GM23248 (cell line): ENCODE results near the gene MYO7B. TPM values are rescaled to one million over a fixed set of nuclear protein-coding genes. Genes with fewer than 3 reads are reported as not detected.
A peak's percentile ranks its signal among the peaks of the same experiment; 100 is the strongest.

Experiments used
- DNase-seq: peaks from one replicate; pipeline ENCODE4 v3.0.0-alpha.2; 2015
- H2AFZ ChIP-seq: fragments of 200-600 bp; sonication (generic); 2 replicates; pipeline ENCODE4 v1.6.1; 2016; ENCODE audit warnings: antibody characterized with exemption
- H3F3A ChIP-seq: fragments of 200-600 bp; sonication (generic); 2 replicates; pipeline ENCODE4 v1.6.1; 2016; ENCODE audit warnings: mild to moderate bottlenecking, antibody characterized with exemption, mixed run types; ENCODE audit not compliant: insufficient read depth
- H3K27ac ChIP-seq: fragments of 200-600 bp; sonication (generic); 2 replicates; pipeline ENCODE4 v1.5.1; 2016; ENCODE audit warnings: mild to moderate bottlenecking
- H3K27me3 ChIP-seq: fragments of 200-600 bp; sonication (generic); replicated peaks from 2 replicates; pipeline ENCODE4 v1.6.1; 2016; ENCODE audit warnings: mild to moderate bottlenecking; ENCODE audit not compliant: insufficient read depth
- H3K36me3 ChIP-seq: fragments of 200-600 bp; sonication (generic); 2 replicates; pipeline ENCODE4 v1.6.1; 2016; ENCODE audit warnings: low read depth, mild to moderate bottlenecking
- H3K4me1 ChIP-seq: fragments of 200-600 bp; sonication (generic); 2 replicates; pipeline ENCODE4 v1.6.1; 2016; ENCODE audit warnings: mild to moderate bottlenecking; ENCODE audit not compliant: insufficient read depth
- H3K4me2 ChIP-seq: fragments of 200-600 bp; sonication (generic); one replicate; pipeline ENCODE4 v1.6.1; 2016; ENCODE audit warnings: mild to moderate bottlenecking; ENCODE audit not compliant: unreplicated experiment
- H3K4me3 ChIP-seq: fragments of 200-600 bp; sonication (generic); 2 replicates; pipeline ENCODE4 v1.5.1; 2016; ENCODE audit warnings: mild to moderate bottlenecking
- H3K79me2 ChIP-seq: fragments of 200-600 bp; sonication (generic); 2 replicates; pipeline ENCODE4 v1.6.1; 2016; ENCODE audit warnings: mild to moderate bottlenecking; ENCODE audit not compliant: insufficient read depth
- H3K9ac ChIP-seq: fragments of 200-600 bp; sonication (generic); 2 replicates; pipeline ENCODE4 v1.6.1; 2016; ENCODE audit warnings: mild to moderate bottlenecking
- H3K9me2 ChIP-seq: fragments of 200-600 bp; sonication (generic); 2 replicates; pipeline ENCODE4 v1.6.1; 2016; ENCODE audit warnings: mixed run types, mild to moderate bottlenecking, moderate library complexity; ENCODE audit not compliant: insufficient read depth
- H3K9me3 ChIP-seq: fragments of 200-600 bp; sonication (generic); one replicate; pipeline ENCODE4 v1.6.1; 2017; ENCODE audit warnings: low read depth
- H4K20me1 ChIP-seq: fragments of 200-600 bp; sonication (generic); 2 replicates; pipeline ENCODE4 v1.6.0; 2016; ENCODE audit not compliant: insufficient read depth
- EZH2 ChIP-seq: fragments of 200-600 bp; sonication (generic); IDR thresholded peaks from 2 replicates; pipeline ENCODE4 v1.6.1; 2018; ENCODE audit warnings: antibody characterized with exemption, mild to moderate bottlenecking; ENCODE audit not compliant: insufficient read depth, poor library complexity, severe bottlenecking
- EZH2phosphoT487 ChIP-seq: fragments of 200-600 bp; sonication (generic); IDR thresholded peaks from 2 replicates; pipeline ENCODE4 v1.6.1; 2018; ENCODE audit warnings: antibody characterized with exemption, moderate library complexity, mild to moderate bottlenecking, low read depth; ENCODE audit not compliant: insufficient read depth
- WGBS, 2 experiments: methylation state at CpG; one replicate each; pipeline ENCODE4 v1.1.6; 2015 to 2017; ENCODE audit warnings: low lambda C conversion rate in 2 of 2, low coverage in 1 of 2; ENCODE audit errors: missing lambda C conversion rate in 2 of 2; 5-methylcytosine and 5-hydroxymethylcytosine counted together
- in situ Hi-C: fragments of 300-500 bp; cut with MboI; formaldehyde crosslinking; loops from 2 replicates; pipeline ENCODE4 v1.15.0; 2020
- polyA plus RNA-seq: library from polyadenylated mRNA; unstranded; fragments of >200 nt; fragmentation: Nextera tagmentation; extraction: Ambion mirVana; gene quantifications from 2 replicates; pipeline ENCODE4 v1.2.1, GENCODE V29; 2016
- total RNA-seq: library from RNA; depleted of rRNA; stranded (reverse); fragments of >200 nt; shearing (Covaris generic); gene quantifications from 2 replicates; pipeline ENCODE4 v1.2.3, GENCODE V29; 2014

Gene MYO7B
- total and polyA plus RNA-seq, 2 experiments from 2014 or later, result not detected

DNA sequence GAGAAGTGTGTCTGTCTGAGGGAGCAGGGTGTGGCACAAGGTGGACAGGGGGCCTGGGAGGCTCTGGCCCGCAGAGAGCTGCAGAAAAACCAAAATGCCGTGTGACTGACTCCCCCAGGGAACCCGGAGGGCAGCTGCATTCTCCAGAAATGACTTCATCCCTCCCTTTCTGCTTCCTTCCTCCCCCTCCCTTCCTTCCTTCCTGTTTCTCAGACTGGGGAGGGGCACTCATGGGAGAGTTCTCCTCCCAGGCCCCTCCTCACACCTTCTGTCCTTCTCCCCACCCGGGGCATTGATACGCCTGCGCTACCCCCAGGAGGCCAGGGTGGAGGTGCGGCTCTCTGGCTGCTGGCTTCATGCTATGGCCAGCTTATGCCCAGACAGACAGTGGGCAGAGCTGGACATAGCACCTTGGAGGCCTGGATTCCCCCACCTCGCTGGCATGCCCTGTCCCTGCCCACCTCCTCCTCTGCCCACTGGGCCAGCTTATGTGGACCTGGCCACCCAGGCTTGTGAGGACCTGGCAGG lies 102.3 kb downstream of the MYO7B start:
- Histone ChIP-seq H3K79me2 (no peaks in the 10 kb centered on the region), H3K9me2 (no peaks in the 10 kb centered on the region), H3K4me1 (peaks cover 9% of the 10 kb centered on the region), H3K27me3 (no peaks in the 10 kb centered on the region), H3F3A (no peaks in the 10 kb centered on the region), H4K20me1 (no peaks in the 10 kb centered on the region), H3K36me3 (no peaks in the 10 kb centered on the region), H3K4me2 (peak overlapping the region; percentile 50), H3K4me3 (no peak overlapping the region), H3K9me3 (no peaks in the 10 kb centered on the region), H3K9ac (peak overlapping the region; percentile 52; the same call in 1 of the 2 replicates), H2AFZ (peak overlapping the region; percentile 66), H3K27ac (peak overlapping the region; percentile 55)
- DNase-seq, result peak; percentile 90
- WGBS, 2 experiments, result 33% methylated on average over 8 of the region's 8 CpGs
- in situ Hi-C loops, result no loop called here
- no peak for TF ChIP-seq EZH2phosphoT487
- TF ChIP-seq EZH2, result no peak

DNA sequence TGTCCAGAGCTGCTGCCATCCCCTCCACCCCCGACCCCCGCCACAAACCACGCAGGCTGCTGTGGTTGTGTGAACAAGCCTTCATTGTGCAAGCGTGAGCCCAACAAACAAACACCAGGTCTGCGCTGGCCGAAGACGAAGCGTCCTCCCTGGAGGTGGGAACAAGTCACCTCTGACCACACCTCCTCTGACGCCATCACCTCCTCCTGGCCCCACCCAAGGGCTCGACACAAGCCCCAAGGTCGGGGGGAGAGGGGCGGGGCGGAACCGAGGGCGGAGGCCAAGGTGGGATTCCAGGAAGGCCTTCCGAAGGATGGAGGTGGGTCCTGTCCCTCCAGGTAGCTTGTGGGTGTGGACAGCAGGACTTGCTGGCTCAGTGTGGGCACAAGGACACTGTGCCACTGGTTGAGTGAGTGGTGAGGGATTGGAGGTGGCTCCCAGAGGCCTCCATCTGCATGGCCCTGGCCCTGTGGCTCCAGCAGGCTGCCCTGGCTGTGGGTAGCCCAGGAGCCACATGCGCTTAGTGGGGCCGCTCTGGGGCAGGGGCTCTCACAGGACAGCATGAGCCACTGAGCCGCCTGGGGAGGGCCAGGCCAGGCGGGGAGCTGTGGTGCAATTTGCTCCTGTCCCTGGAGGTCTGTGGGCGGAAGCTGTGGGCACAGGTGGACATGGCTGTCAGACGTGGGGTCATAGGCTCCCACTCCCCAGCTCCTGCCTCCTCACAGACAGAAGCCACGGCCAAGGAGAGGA lies 103.1 kb downstream of the MYO7B start:
- no peak for DNase-seq
- in situ Hi-C loops, result no loop called here
- Histone ChIP-seq H3K4me3 (no peak overlapping the region), H3K4me2 (no peak overlapping the region), H2AFZ (no peak overlapping the region), H3K36me3 (no peaks in the 10 kb centered on the region), H3K27ac (0 out of 2 replicates have a peak overlapping the region, but pooled peaks have one; percentile 11), H3F3A (no peaks in the 10 kb centered on the region), H3K4me1 (peaks cover 9% of the 10 kb centered on the region), H3K9me3 (no peaks in the 10 kb centered on the region), H3K27me3 (no peaks in the 10 kb centered on the region), H3K79me2 (no peaks in the 10 kb centered on the region), H3K9ac (no peak overlapping the region), H3K9me2 (no peaks in the 10 kb centered on the region), H4K20me1 (no peaks in the 10 kb centered on the region)
- 78 to 80% methylated on average over 21 to 23 of the region's 23 CpGs for WGBS, 2 experiments
- TF ChIP-seq EZH2, result no peak
- TF ChIP-seq EZH2phosphoT487, result no peak

DNA sequence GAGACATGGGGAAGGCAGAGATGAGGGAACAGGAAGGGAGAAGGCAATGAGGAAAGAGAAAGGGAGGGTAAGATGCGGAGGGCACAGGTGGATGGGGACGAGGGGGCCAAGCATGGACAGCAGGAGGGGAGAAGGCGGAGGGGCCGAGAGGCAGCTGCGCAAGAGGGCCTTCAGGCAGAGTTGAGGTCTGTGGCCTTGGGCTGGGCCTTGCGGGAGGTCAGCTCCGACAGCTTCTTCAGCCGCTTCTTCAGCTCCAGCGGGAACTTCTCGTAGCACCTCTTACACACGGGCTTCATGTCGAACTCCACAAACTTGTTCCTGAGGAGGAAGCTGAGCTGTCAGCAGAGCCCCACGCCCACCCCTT lies 103.6 kb downstream of the MYO7B start:
- H2AFZ ChIP-seq, result no peak overlapping the region
- no peaks in the 10 kb centered on the region for H3F3A ChIP-seq
- no peaks in the 10 kb centered on the region for H3K9me3 ChIP-seq
- in situ Hi-C loops, result no loop called here
- H3K9me2 ChIP-seq, result no peaks in the 10 kb centered on the region
- 88 to 96% methylated on average over 4 to 13 of the region's 13 CpGs for WGBS, 2 experiments
- H3K36me3 ChIP-seq, result no peaks in the 10 kb centered on the region
- no peak overlapping the region for H3K9ac ChIP-seq
- H3K4me1 ChIP-seq, result peaks cover 9% of the 10 kb centered on the region
- H3K4me2 ChIP-seq, result no peak overlapping the region
- no peak for TF ChIP-seq EZH2
- TF ChIP-seq EZH2phosphoT487, result no peak
- H3K27ac ChIP-seq, result no peak overlapping the region
- H3K79me2 ChIP-seq, result no peaks in the 10 kb centered on the region
- DNase-seq, result no peak
- no peaks in the 10 kb centered on the region for H4K20me1 ChIP-seq
- H3K27me3 ChIP-seq, result no peaks in the 10 kb centered on the region
- no peak overlapping the region for H3K4me3 ChIP-seq

DNA sequence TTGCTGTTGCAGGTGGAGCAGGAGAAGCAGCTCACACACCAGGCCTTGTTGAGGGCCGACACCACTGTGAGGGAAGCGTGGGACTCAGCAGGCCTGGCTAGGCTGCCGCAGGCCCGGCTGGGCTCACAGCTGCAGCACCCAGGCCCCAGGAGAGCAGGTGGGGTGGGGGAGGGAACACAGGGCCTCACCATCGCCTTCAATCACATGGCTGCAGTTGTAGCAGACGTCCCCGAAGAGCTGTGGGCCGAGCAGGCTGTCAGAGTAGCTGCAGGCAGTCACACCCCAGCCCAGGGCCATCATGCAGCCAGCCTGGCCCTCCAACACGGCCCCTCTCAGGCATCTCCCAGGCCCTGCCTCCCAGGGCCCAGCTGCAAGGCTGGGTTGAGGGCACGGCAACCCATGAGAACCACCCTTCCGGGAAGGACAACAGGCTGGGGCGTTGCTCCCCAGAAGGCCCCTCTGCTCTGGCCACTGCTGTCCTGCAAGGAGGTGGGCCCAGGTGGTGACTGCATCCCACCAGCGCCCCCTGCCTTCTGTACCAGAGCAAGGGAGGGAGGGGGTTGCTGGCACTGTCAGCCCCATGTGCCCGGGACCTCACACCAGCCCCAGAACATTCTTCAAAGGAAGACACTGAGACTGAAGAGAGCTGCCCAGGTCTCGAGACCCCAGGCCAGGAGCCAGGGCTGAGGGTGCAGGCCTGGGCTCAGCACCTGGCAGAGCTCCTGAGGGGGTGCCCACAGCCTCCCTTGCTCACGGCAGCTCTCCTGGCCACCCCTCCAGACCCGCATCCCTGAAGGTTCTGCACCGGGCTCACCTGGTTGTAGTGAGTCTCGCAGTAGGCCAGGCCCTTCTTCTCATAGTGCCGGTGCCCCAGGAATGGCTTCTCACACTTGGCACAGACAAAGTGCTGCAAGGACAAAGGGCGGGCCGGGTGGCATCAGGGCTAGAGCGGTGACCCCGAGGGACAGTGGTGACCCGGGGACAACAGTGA lies 104.9 kb downstream of the MYO7B start:
- peak; percentile 31 for DNase-seq
- Histone ChIP-seq H3K27me3 (no peaks in the 10 kb centered on the region), H3K79me2 (no peaks in the 10 kb centered on the region), H3K4me2 (no peak overlapping the region), H2AFZ (no peak overlapping the region), H3K4me1 (peaks cover 9% of the 10 kb centered on the region), H4K20me1 (no peaks in the 10 kb centered on the region), H3K27ac (no peak overlapping the region), H3K9ac (no peak overlapping the region), H3K9me3 (no peaks in the 10 kb centered on the region), H3K4me3 (no peak overlapping the region), H3K36me3 (no peaks in the 10 kb centered on the region), H3F3A (no peaks in the 10 kb centered on the region), H3K9me2 (no peaks in the 10 kb centered on the region)
- TF ChIP-seq EZH2, result no peak
- TF ChIP-seq EZH2phosphoT487, result no peak
- 81 to 85% methylated on average over 24 of the region's 25 CpGs for WGBS, 2 experiments
- in situ Hi-C loops, result no loop called here
